ENCODE data around the gene FGF11. TPM values are rescaled to one million over a fixed set of nuclear protein-coding genes. Genes with fewer than 3 reads are reported as not detected.
A peak's percentile ranks its signal among the peaks of the same experiment; 100 is the strongest.

FGF11 gene
- total and polyA plus RNA-seq, 8 donors = 0.97 to 2.8 (median 2.3) TPM

DNA sequence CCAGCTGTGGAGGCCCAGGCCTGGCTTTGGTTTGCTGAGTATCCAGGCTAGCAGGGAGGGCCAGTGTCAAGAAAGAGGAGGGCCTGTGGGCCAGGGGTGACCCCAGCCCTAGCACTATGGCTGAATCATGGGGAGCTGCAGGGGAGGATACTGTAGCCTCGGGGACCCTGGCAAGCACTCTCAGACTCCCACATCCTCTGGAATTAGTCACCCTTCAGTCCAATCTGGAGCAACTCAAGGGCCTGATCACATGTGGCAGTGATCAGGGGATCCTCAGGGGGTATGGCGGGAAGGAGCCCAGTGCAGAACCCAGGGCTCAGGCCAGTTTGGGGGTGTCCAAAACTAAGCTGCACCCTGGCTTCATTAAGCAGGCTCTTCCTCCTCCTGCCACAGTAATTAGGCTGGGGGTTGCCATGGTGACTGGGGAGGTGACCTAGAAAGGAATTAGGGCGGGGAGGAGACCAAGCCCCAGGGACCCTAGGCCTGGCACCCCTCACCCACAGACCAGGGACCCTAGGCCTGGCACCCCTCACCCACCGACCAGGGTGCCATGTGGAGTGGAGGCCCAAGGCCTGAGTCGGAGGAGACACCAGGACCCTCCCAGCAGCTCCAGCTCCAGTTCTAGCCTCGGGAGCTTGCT, 25.8 kb upstream of the FGF11 start:
- DNase-seq = no peak
- peaks cover 0 to 4% of the 10 kb centered on the region in 2 donors for H3K36me3 ChIP-seq
- intact Hi-C loops (cut with DNase I) = no loop called here
- H3K27me3 ChIP-seq = peaks cover 0 to 5% of the 10 kb centered on the region in 2 donors
- ATAC-seq = no peak
- no peak overlapping the region for H3K4me3 ChIP-seq
- H3K4me1 ChIP-seq = no peaks in the 10 kb centered on the region
- TF ChIP-seq, protein P1, sequence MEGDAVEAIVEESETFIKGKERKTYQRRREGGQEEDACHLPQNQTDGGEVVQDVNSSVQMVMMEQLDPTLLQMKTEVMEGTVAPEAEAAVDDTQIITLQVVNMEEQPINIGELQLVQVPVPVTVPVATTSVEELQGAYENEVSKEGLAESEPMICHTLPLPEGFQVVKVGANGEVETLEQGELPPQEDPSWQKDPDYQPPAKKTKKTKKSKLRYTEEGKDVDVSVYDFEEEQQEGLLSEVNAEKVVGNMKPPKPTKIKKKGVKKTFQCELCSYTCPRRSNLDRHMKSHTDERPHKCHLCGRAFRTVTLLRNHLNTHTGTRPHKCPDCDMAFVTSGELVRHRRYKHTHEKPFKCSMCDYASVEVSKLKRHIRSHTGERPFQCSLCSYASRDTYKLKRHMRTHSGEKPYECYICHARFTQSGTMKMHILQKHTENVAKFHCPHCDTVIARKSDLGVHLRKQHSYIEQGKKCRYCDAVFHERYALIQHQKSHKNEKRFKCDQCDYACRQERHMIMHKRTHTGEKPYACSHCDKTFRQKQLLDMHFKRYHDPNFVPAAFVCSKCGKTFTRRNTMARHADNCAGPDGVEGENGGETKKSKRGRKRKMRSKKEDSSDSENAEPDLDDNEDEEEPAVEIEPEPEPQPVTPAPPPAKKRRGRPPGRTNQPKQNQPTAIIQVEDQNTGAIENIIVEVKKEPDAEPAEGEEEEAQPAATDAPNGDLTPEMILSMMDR (IDR thresholded peaks at IDR 0.05) = no peak
- no peak overlapping the region for H3K27ac ChIP-seq
- H3K9me3 ChIP-seq = no peaks in the 10 kb centered on the region

DNA sequence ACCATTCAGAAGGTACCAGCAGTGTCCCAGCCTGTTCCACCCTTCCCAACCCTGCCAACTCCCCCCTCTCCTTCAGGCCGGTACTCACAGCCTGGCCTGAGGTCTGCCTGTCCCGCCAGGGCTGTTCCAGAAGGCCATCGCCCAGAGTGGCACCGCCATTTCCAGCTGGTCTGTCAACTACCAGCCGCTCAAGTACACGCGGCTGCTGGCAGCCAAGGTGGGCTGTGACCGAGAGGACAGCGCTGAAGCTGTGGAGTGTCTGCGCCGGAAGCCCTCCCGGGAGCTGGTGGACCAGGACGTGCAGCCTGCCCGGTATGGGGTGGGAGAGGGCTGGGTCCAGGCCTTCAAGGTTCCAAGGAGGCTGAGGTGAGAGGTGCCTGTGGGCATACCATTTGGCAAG, 24.5 kb upstream of the FGF11 start:
- H3K9me3 ChIP-seq = no peaks in the 10 kb centered on the region
- intact Hi-C loops (cut with DNase I) = no loop called here
- DNase-seq = no peak

DNA sequence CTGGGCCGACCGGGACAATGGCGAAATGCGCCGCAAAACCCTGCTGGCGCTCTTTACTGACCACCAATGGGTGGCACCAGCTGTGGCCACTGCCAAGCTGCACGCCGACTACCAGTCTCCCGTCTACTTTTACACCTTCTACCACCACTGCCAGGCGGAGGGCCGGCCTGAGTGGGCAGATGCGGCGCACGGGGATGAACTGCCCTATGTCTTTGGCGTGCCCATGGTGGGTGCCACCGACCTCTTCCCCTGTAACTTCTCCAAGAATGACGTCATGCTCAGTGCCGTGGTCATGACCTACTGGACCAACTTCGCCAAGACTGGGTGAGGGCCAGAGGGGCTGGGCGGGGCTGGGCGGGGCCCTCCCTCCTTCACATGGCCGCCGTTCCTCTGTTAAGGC, 23.5 kb upstream of the FGF11 start:
- intact Hi-C loops (cut with DNase I) = no loop called here
- ATAC-seq = no peak
- TF ChIP-seq, protein P1 (IDR thresholded peaks at IDR 0.05) = no peak

More for the DNA sequence above, 24.5 kb upstream of the FGF11 start:
- peaks cover 0 to 4% of the 10 kb centered on the region in 2 donors for H3K36me3 ChIP-seq
- no peaks in the 10 kb centered on the region for H3K4me1 ChIP-seq
- H3K27ac ChIP-seq = no peak overlapping the region
- H3K4me3 ChIP-seq = no peak overlapping the region
- no peak for ATAC-seq
- no peaks in the 10 kb centered on the region for H3K27me3 ChIP-seq
- TF ChIP-seq, protein P1 (IDR thresholded peaks at IDR 0.05) = no peak

DNA sequence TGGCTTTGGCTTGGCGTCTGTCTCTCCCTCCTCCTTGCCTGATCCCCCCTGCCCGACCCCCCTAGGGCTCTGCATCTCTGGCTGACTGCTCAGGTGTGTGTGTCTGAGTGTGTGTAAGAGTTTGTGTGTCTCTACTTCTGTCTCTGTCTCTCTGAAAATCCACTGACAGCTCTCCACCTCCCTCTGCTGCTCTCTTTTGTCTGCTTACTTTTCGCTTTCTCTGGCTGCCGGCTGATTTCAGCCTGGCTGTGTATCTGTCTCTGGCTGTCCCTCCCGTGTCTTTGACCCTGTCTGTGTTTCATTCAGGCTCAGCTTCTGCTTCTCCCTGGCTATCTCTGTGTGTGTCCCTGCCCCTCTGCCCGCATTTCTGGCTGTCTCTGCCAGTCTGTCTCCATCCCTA, 23.0 kb upstream of the FGF11 start:
- intact Hi-C loops (cut with DNase I) = no loop called here
- DNase-seq (no peak), ATAC-seq (no peak)
- no peaks in the 10 kb centered on the region for H3K27me3 ChIP-seq
- no peaks in the 10 kb centered on the region for H3K9me3 ChIP-seq
- peaks cover 0 to 4% of the 10 kb centered on the region in 2 donors for H3K36me3 ChIP-seq
- no peak overlapping the region for H3K4me3 ChIP-seq
- TF ChIP-seq, protein P1 (IDR thresholded peaks at IDR 0.05) = no peak
- H3K27ac ChIP-seq = no peak overlapping the region
- H3K4me1 ChIP-seq = no peaks in the 10 kb centered on the region

More for the DNA sequence above, 23.5 kb upstream of the FGF11 start:
- H3K36me3 ChIP-seq = peaks cover 0 to 4% of the 10 kb centered on the region in 2 donors
- H3K9me3 ChIP-seq = no peaks in the 10 kb centered on the region
- no peak overlapping the region for H3K4me3 ChIP-seq
- peak in 1 of 4 donors; percentile 78 for DNase-seq
- H3K4me1 ChIP-seq = no peaks in the 10 kb centered on the region
- no peaks in the 10 kb centered on the region for H3K27me3 ChIP-seq
- no peak overlapping the region for H3K27ac ChIP-seq

DNA sequence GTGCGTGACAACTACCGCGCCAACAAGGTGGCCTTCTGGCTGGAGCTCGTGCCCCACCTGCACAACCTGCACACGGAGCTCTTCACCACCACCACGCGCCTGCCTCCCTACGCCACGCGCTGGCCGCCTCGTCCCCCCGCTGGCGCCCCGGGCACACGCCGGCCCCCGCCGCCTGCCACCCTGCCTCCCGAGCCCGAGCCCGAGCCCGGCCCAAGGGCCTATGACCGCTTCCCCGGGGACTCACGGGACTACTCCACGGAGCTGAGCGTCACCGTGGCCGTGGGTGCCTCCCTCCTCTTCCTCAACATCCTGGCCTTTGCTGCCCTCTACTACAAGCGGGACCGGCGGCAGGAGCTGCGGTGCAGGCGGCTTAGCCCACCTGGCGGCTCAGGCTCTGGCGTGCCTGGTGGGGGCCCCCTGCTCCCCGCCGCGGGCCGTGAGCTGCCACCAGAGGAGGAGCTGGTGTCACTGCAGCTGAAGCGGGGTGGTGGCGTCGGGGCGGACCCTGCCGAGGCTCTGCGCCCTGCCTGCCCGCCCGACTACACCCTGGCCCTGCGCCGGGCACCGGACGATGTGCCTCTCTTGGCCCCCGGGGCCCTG, 22.2 kb upstream of the FGF11 start:
- Histone ChIP-seq H3K27me3 (no peaks in the 10 kb centered on the region), H3K4me3 (no peak overlapping the region), H3K36me3 (peaks cover 0 to 4% of the 10 kb centered on the region in 2 donors), H3K4me1 (no peaks in the 10 kb centered on the region), H3K9me3 (no peaks in the 10 kb centered on the region), H3K27ac (no peak overlapping the region)
- no peak for DNase-seq
- no peak for ATAC-seq
- intact Hi-C loops (cut with DNase I) = no loop called here
- TF ChIP-seq, protein P1 (IDR thresholded peaks at IDR 0.05) = no peak

Measured in left lung (tissue), 10 donors.